Testis (tissue), 3 donors: Measurements from ENCODE around the gene PMEPA1. TPM values are rescaled to one million over a fixed set of nuclear protein-coding genes. Genes with fewer than 3 reads are reported as not detected.

Experiments used
- DNase-seq: peaks from one replicate; pipeline ENCODE4 v3.0.0-alpha.2; 2019
- H3K27ac ChIP-seq, 2 donors: fragments of 200-600 bp; sonication (generic); one replicate each; pipeline ENCODE4 v1.5.1; 2019
- H3K27me3 ChIP-seq: fragments of 200-600 bp; sonication (generic); one replicate; pipeline ENCODE4 v1.5.1; 2019
- H3K36me3 ChIP-seq: fragments of 200-600 bp; sonication (generic); one replicate; pipeline ENCODE4 v1.5.1; 2017; ENCODE audit warnings: low read depth; ENCODE audit errors: missing control alignments
- H3K4me1 ChIP-seq: fragments of 200-600 bp; sonication (generic); one replicate; pipeline ENCODE4 v1.5.1; 2019
- H3K4me3 ChIP-seq, 2 donors: fragments of 200-600 bp; sonication (generic); one replicate each; pipeline ENCODE4 v1.5.1; 2017 to 2019
- H3K9me3 ChIP-seq: fragments of 200-600 bp; sonication (generic); one replicate; pipeline ENCODE4 v1.5.1; 2017
- CTCF ChIP-seq, 3 experiments: fragments of 450-650 bp in 2 of 3; fragments of 200-600 bp in 1 of 3; sonication (generic) in 1 of 3; IDR thresholded peaks; one replicate each; pipeline ENCODE4 v1.5.1; 2016 to 2019; ENCODE audit warnings: antibody characterized with exemption in 3 of 3, mild to moderate bottlenecking in 2 of 3, moderate library complexity in 1 of 3
- POLR2A ChIP-seq: fragments of 450-650 bp; IDR thresholded peaks from one replicate; pipeline ENCODE4 v1.6.1; 2017; ENCODE audit warnings: antibody characterized with exemption, mild to moderate bottlenecking, moderate library complexity
- WGBS, 2 donors: methylation state at CpG; one replicate each; pipeline ENCODE4 v1.1.5; 2018; 5-methylcytosine and 5-hydroxymethylcytosine counted together
- intact Hi-C: fragments of 100-400 bp; cut with DNase I; formaldehyde crosslinking; loops from one replicate; pipeline ENCODE4 v1.15.1; 2023; ENCODE audit warnings: low total_unique reads
- polyA plus RNA-seq: library from polyadenylated mRNA; stranded (reverse); fragments of 350-450 nt; fragmentation: Illumina TruSeq; extraction: RNeasy Lipid Tissue Mini Kit (QIAGEN cat#74804); gene quantifications from one replicate; pipeline ENCODE4 v1.2.3, GENCODE V29; 2014; ENCODE audit warnings: low read depth, low replicate concordance; ENCODE audit not compliant: insufficient read depth
- total RNA-seq, 2 donors: library from RNA; depleted of rRNA; stranded (reverse); fragments of >200 nt; gene quantifications; one replicate each; pipeline ENCODE4 v1.2.3, GENCODE V29; 2016

PMEPA1 gene
- total and polyA plus RNA-seq, 3 donors from 2014 or later, result 8.1 to 16.8 (median 12.1) TPM

DNA sequence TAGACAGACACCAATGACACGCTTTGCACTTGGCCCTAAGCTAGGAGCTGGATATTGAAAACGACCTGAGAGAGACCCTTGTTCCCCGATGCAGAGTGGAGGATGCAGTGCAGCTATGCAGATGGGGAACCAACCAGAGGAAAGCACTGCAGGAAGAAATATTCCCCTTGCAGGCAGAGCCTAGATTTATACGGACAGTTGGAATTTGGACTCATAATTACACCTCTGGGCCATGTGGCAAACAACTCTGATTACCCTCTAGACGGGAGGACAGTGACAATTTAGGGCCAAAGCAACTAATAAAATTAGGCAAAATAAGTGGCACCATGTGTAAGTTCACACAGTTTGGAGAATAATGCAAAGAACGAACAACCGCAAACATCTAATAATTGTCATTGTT is 12.3 kb downstream of the PMEPA1 start:
- Histone ChIP-seq H3K27me3 (no peaks in the 10 kb centered on the region), H3K4me3 (no peak overlapping the region), H3K9me3 (no peaks in the 10 kb centered on the region), H3K27ac (no peak overlapping the region), H3K36me3 (no peaks in the 10 kb centered on the region), H3K4me1 (no peaks in the 10 kb centered on the region)
- WGBS, 2 donors, result 67 to 78% methylated on average over 7 of the region's 7 CpGs
- TF ChIP-seq CTCF (IDR thresholded peaks at IDR 0.05) (no peak), POLR2A (no peak)
- no peak for DNase-seq
- intact Hi-C loops, result no loop called here

DNA sequence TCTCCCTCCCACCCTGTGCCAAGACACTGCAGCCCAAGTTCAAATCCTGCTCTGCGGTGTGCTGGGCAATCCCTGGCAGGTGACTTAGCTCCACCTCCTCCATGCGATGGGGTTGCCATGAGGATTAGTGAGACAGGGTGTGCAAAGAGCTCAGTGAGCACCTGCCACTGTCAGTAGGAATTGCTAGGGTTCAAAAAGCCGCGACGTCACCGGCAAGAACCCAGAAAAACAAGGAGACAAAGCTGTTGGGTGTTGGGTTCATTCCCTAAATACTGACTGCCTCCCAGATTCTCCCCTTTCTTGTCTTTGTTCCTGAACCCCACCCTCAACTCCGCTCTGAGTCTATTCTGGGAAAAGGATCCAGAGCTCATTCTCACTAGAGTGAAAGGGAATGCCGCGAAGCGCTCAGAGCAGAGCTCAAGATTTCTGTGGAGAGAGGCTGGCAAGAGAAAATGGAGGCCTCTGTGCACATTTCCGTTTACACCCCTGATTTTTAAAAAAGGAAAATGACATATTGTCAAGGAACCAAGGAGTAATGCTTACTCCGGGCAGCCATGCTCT is 13.3 kb downstream of the PMEPA1 start:
- Histone ChIP-seq H3K27ac (no peak overlapping the region), H3K36me3 (no peaks in the 10 kb centered on the region), H3K27me3 (no peaks in the 10 kb centered on the region), H3K9me3 (no peaks in the 10 kb centered on the region), H3K4me1 (no peaks in the 10 kb centered on the region), H3K4me3 (no peak overlapping the region)
- WGBS, 2 donors, result 95 to 98% methylated on average over 12 of the region's 12 CpGs
- no peak for TF ChIP-seq POLR2A
- no peak for TF ChIP-seq CTCF (IDR thresholded peaks at IDR 0.05)
- DNase-seq, result no peak
- intact Hi-C loops, result no loop called here

DNA sequence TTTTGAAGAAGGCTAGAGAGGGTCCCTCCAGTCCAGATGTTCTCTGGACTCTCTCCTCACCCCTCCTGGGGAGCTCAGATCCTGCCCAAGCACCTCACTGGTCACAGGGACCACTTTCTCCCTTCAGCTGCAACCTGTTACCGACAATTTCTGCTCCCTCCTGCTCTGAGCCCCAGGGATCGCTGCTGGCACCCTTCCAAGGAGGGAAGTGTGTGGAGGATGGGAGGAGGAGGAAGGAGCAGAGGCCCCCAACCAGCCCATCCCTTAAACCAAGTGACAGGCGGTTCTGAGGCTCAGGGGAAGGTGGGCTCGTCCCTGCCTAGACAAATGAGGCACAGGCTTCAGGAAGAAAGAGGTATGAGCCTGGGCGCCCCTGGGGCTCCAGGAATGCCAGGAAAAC is 13.9 kb downstream of the PMEPA1 start:
- WGBS, 2 donors, result 70% methylated on average over 5 of the region's 5 CpGs
- no peak for DNase-seq
- Histone ChIP-seq H3K4me1 (no peaks in the 10 kb centered on the region), H3K27ac (no peak overlapping the region), H3K9me3 (no peaks in the 10 kb centered on the region), H3K4me3 (no peak overlapping the region), H3K36me3 (no peaks in the 10 kb centered on the region), H3K27me3 (no peaks in the 10 kb centered on the region)
- TF ChIP-seq POLR2A (no peak), CTCF (IDR thresholded peaks at IDR 0.05) (no peak)
- intact Hi-C loops, result no loop called here

DNA sequence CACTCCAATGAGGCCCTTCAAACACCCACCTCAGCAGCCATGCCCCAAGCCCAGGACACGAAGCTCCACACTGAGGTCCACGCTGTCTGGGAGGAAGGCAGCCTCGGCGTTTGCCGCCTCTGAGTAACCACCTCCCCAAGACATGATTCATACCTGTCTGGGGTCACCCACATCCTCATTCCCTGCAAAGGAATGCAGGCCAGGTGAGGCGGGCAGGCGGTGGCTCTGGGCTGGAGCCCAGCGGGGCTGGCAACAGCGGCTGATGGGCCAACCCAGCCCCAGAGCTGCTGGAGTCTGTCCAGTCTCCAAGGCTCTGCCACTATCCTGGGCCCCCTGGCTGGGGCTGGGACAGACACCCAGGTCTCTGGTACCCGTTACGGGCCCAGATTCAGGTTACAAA is 14.8 kb downstream of the PMEPA1 start:
- Histone ChIP-seq H3K36me3 (no peaks in the 10 kb centered on the region), H3K27me3 (no peaks in the 10 kb centered on the region), H3K4me3 (no peak overlapping the region), H3K9me3 (no peaks in the 10 kb centered on the region), H3K4me1 (no peaks in the 10 kb centered on the region), H3K27ac (no peak overlapping the region)
- intact Hi-C loops, result no loop called here
- DNase-seq, result no peak
- WGBS, 2 donors, result 98 to 100% methylated on average over 5 to 11 of the region's 11 CpGs
- TF ChIP-seq CTCF (IDR thresholded peaks at IDR 0.05), result no peak
- no peak for TF ChIP-seq POLR2A

DNA sequence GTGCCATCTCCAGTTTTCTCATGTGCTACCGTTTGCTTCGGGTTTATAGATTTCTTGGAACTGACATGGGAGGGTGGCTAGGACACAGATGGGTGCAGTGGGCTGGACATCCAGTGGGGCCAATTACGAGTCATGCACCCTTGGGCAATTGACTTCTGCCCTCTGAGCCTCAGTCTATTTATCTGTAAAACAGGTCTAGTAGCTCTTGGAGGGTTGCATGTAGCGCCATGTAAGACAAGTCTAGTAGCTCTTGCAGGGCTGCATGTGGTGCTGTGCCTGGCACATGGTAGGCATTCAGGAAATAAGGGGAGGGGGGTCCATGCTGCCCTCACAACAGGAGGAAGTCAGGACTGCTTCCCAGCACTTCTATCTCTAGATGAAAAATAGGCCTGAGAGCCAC is 15.3 kb downstream of the PMEPA1 start:
- H3K4me1 ChIP-seq, result no peaks in the 10 kb centered on the region

More for the DNA sequence above, 15.3 kb downstream of the PMEPA1 start:
- H3K36me3 ChIP-seq, result no peaks in the 10 kb centered on the region
- intact Hi-C loops, result no loop called here
- no peak for DNase-seq
- no peak for TF ChIP-seq POLR2A
- TF ChIP-seq CTCF (IDR thresholded peaks at IDR 0.05), result no peak
- WGBS, 2 donors, result 90 to 92% methylated on average over 2 to 4 of the region's 4 CpGs
- H3K4me3 ChIP-seq, result no peak overlapping the region
- no peaks in the 10 kb centered on the region for H3K9me3 ChIP-seq
- H3K27ac ChIP-seq, result no peak overlapping the region
- no peaks in the 10 kb centered on the region for H3K27me3 ChIP-seq
